ENCODE measurements around the gene DTL.

DTL gene

DNA sequence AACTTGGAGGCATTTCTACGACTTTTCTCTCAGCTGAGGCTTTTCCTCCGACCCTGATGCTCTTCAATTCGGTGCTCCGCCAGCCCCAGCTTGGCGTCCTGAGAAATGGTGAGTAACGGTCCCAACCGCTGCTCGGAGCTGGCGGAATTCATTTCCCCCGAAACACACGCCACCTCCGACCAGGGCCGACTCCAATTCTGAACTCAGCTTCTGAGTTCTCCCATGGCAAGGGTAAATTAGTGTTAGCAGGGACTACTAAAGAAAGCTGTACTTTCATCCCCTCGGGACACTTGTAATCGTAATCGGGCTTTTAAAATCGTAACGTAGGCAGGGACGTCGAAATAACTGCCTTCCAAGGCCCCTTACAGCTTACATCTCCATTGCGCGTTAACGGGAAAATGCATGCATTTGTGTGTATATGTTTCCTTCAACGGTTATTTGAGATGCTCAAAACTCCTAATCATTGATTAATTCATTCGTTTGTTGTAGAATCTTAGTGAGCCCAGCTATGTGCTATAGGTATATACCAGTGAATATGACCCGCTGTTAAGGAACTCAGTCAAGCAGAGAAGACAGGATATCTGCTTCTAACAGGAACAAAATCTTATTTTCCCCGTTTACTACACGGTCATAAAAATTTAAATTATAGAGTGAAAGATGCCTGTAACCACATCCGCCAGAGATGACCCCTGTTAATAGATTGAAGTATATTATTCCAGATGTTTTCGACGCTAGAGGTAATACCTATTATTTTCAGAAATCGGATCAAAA is 472 bp downstream of the DTL start:
- DNase-seq, result no peak

DNA sequence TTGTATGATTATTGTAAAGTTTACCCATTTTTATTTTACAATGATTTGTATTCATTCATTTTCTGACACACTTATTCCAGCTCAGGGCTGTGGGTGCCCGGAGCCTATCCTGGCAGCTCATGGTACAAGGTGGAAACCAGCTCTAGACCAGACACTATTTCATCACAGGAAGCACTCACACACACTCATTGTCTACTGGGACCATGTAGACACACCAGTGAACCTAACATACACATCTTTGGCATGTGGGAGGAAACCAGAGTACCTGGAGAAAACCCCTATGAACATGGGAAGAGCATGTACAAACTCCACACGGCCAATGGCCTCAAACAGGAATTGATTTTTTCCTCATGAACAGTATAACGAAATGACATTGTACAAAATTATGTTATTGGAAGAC is 2.4 kb downstream of the DTL start:
- DNase-seq, result no peak

DNA sequence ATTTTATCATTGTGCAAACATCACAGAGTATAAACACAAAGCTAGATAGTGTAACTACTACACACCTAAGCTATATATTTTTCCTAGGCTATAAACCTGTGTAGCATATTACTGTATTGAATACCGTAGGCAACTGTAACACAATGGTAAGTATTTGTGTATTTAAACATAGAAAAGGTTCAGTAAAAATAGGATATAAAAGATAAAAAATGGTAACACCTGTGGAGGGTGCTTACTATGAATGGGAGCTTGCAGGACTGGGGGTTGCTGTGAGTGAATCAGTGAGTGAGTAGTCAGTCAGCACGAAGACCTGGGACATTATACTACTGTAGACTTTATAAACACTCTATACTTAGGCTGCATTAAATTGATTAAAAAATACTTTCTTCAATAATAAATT is 4.1 kb downstream of the DTL start:
- DNase-seq, result no peak

DNA sequence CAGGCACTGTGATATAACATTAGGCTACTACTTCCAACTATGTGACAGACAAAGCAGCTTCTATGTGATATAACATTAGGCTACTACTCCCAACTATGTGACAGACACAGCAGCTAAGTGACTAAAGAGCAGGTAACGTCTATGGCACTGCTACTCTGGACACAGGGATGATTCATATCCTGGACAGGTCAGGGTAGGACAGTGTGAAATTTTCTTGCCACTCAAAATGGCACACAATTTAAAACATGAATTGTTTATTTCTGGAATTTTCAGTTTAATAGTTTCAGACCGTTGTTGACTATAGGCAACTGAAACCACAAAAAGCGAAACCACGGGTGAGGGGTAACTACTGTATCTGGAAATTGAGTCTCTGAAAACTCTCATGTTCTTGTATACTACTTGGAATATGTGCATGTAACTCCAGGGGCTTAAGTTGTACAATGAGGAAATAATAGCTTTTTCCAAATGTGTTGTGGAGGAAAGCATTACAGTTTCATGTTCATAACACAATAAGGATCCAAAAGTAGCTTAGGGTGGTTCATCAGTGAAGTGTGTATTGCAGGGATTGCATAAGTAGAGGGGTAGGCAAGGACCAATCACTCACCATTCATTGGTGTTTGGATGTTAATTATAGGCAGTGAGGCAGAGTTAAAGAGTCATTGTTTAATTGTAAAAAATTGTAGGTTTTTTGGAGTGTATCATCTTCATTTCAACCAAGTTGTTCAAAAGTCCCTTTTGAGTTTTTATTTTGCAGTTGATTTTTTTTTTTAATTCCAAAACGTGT is 5.3 kb downstream of the DTL start:
- no peak for DNase-seq

DNA sequence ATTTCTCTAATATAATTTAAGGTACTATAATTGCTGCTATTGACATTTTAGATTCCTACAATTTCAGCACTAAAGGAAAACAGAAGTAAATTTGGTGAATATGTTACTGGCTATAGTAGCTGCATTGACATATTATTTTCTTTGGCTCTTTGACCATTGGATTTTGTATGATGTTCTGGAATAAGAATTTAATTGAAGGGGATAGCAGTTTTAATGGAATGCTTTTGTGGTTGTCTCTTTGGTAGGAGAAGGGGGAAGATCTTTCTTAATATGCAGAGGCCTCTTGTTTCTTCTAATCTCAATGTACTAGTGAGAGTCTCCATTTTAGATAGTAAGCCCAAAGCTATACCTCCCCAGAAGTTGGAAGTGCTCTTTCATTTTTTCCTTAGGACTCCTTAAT is 6.9 kb downstream of the DTL start:
- DNase-seq, result no peak

DNA sequence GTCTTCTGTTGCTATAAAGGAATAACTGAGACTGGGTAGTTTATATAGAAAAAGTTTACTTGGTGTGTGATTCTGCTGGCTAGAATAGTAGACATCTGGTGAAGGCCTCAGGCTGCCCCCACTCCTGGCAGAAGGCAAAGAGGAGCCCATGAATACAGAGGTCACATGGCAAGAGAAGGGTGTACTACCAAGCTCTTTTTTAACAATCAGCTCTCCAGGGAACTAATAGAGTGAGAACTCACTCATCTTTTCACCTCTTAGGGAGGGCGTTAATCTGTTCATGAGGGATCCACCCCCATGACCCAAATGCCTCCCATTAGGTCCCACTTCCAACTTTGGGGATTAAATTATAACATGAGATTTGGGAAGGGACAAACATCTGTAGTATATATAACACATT is 9.3 kb downstream of the DTL start:
- no peak for DNase-seq

DNA sequence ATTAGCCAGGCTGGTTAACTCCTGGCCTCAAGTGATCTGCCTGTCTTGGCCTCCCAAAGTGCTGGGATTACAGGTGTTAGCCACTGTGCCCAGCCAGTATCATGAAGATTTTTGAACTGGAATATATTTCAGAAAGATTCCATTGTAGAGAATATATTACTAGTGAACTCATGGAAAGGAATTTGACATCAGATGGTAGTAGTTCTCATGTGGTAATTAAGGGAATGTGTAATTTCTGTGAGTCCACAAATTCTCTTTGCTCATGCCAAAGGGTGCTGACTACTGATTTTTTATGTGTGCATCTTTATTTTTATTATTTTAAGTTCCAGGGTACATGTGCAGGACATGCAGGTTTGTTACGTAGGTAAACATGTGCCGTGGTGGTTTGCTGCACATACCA is 10.4 kb downstream of the DTL start:
- DNase-seq, result no peak

DNA sequence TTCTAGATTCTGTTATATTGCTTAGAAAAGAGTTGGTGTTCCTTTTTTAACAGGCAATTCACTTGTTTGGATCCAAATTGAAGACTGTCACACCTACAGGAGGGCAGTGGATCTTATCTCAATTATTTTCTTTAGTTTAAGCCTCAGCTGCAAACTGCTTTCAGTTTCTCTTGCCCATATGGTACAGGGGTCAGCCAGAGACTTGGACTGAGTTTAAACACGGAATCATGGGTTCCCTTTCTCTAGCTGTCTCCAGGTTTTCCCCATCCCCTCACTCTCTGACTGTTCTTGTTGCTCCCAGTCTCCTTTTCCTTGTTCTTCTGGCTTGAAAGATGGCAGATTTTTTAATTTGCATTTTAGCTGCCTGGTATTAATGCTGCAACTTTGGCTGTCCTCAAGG is 18.4 kb downstream of the DTL start:
- DNase-seq, result no peak

DNA sequence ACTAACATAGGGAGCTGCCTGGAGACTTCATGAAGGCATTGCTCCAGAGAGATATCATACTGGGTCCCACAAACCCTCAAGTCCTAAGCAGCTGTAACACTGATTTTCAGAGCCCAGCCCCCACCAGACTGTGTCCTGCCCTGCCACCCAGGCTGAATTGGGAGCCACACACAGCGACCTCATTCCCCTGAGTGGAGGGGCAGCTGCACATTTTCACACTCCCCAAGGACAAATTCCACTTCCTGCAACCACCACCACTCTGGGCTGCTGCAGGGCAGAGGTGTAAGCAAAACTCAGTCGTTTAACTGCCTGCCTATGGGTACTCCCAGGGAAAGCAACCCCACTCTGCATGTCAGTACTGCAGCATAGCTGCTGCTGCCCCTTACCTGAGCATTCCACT is 19.8 kb downstream of the DTL start:
- no peak for DNase-seq

DNA sequence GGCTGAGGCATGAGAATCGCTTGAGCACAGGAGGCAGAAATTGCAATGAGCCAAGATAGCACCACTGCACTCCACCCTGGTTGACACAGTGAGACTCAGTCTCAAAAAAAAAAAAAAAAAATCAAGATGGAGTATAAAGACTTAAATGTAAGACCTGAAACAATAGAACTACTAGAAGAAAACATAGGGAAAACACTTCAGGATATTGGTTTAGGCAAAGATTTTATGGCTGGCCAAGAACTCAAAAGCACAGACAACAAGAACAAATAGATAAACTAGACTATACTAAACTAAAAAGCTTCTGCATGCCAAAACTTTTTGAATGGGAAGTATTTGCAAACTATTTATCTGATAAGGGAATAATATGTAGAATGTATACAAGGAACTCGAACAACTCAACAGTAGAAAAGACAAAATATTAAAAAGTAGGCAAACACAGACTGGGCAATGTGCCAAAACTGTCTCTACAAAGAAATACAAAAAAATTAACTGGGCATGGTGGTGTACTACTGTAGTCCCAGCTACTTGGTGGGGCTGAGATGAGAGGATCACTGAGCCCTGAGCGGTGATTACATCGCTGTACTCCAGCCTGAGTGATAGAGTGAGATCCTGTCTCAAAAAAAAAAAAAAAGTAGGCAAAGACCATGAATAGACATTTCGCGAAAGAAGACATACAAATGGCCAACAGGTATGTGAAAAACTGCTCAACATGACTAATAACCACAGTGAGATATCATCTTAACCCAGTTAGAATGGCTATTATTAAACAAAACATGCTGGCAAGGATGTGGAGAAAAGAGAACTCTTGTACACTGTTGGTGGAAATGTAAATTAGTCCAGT is 25.3 kb downstream of the DTL start:
- no peak for DNase-seq

DNA sequence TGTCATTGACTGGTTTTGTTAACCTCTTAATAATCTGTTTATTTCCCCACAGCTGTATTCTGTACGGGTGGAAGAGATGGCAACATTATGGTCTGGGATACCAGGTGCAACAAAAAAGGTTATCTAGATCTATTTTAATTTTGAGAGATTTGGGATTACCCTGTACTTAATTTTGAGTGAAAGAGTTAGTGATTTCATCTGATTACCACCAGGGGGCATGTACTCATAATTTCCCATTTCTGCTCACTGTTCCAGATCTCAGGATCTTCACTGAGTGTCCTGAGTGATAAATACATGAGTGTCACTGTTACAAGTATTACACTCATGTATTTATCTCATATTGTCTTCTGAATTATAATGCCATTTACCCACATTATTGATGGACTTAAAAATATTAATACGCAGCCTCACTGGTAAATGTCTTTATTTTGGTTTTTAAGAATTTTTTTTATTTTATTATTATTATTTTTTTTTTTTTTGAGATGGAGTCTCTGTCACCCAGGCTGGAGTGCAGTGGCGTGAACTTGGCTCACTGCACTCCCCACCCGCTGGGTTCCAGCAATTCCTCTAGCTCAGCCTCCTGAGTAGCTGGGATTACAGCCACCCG is 27.4 kb downstream of the DTL start:
- no peak for DNase-seq

DNA sequence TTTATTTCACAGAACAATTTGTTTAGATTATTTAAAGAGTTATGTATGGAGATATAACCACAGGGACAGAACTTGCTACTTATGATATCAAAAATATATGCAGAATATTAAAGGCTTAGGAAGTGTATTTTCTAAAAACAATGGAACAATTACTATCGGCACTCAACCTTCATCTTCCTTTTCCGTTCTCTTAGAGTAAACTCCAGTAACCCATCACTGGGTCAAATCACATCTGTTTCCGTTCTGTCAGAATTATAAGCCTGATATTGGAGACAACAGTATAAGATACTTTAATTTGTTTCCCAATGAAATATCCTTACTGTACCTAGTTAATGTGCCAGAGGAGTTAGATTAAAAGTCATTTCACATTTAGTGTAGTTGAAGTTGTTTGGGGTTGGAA is 32.2 kb downstream of the DTL start:
- DNase-seq, result no peak

DNA sequence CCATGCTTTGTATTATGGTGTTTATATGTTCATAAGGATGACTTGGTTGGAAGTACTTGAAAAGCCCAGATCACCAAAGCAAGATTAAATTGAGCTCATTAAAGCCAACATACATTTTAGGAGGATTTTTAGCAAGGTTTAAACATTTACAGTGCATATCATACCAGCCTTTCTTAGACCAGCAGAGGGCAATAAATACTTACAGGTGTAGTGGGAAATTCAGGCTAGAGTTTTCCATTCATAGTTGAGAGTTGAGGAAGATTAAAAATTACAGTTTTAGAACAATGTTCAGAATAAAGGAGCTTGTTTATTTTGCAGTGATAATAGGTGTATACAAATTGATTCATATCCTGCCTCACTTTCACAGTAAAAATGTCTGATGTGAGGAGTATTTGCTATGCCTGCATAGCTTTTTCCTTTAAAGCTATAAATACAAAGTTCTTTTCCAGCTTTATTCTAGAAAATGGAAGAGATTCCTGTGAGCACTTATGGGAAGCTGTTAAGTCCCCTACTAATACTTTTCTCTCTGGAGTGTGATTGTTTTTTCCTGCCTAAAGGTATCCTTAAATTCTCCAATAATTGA is 35.3 kb downstream of the DTL start:
- DNase-seq, result no peak

DNA sequence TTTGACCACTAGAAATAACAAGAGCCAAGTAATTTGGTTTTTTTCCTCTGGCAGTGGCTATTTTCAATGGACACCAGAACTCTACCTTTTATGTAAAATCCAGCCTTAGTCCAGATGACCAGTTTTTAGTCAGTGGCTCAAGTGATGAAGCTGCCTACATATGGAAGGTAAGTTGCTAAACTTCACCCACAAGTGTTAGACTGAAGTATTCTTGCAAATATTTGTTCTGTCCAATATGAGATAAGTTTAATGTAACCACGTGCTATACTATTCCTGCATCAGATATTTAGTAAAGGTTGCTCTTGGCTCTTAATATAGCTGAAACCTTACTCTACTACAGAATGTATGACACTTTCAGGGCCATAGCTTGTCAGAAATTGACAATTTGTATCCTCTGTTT is 36.5 kb downstream of the DTL start:
- DNase-seq, result no peak

DNA sequence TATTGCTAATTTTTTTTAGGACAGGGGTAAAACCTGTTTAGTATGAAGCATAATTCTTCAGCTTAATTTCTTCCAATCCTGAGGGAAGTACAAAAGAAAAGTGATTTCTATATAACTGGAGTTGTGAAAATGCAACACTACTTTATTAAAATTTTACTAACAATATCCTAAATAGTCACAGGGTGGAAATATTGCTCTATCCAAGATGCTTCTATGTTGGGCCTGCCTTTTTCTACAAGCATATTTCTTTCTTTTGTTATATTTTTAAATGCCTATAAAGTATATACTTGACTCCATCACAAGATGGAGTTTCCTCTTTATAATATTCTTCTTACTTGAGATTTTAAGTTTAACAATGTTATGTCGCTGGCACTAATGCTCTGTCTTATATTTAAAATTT is 37.9 kb downstream of the DTL start:
- no peak for DNase-seq

DNA sequence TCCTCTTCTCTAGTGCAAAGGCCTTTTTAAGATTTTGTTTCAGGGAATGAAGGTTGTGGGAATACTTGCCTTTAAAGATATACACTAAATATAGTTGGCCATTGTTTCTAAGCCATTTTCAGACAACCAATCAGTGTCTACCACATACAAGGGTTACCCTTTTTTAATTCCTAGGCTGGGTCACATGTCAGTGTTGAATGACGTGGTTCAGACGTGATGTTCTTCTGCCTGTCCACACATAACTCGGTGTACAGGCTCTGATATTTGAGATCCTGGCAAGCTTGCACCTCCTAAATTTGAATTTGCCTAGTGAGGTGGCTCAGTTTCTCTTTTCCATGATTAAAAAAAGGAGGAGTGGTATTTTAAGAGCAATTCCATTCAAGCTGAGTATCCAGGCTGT is 38.8 kb downstream of the DTL start:
- no peak for DNase-seq

DNA sequence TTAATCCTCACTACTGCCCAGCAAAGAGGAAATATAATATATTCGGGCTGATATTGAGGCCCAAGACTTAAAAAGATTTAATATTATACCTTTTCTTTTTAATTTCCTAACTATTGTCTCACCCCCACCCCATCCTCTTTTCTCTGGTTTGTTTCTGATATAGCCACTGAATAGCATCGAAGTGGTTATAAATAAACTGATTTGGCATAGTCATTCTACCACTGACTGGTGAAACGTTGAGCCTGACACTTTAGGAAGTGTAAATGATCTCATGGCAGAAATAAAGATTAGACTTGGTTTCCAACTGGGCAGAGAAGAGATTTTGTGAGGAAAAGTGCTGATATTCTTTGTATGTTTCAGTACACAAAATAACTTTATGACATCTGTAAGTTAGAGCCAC is 39.3 kb downstream of the DTL start:
- DNase-seq, result no peak

DNA sequence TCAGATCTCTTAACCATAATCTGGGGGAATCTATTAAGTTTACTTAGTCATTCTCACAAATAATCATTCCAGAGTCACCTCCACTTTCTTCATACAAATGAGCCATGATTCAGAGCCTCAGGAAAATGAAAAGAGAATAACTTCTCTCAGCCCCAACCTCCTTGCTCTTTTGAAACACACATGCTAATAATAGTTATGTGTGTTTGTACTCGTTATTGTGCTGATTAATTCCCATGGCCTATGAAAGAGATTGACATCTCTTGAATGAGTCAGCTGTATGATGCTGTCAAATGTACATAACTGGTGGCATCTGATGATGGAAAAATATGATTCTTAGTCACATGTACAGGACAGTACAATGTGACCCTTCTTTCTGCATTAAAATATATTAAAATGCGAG is 41.5 kb downstream of the DTL start:
- DNase-seq, result no peak

DNA sequence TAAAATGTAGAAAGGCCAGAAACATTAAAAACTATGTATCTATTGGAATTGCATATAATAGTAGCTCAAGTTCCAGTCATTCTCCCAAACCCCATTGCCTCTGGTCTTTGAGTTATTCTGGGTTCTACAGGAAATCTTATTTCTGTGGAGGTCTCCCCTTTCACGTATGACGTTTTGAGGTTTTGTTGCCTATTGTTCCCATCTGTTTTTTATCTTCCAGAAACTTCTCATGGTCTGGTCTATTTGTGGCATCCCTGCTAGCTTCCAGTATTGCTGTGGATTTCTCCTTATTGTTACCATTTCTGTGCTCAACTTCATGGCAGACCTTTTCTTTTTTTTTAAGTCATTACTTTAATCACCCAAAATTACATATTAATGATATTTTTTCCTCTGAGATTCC is 43.3 kb downstream of the DTL start:
- no peak for DNase-seq

DNA sequence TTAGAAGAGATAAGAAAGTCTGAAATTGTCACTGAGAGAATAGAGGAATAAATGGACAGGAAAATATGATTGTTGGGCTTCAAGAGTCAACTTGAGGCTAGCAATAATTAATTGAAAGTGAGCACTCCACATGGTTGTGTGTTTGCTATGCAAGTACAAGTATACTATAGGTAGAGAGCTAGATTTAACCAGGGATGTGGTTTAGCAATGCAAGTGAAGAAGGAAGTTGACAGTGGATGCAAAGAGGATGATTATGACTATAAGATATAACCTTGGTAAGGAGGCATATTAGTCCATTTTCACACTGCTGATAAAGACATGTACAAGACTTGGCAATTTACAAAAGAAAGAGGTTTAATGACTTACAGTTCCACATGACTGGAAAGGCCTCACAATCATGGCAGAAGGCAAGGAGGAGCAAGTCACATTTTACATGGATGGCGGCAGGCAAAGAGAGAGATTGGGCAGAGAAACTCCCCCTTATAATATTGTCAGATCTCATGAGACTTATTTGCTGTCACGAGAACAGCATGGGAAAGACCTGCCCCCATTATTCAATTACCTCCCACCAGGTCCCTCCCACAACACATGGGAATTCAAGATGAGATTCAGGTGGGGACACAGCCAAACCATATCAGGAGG is 47.3 kb downstream of the DTL start:
- DNase-seq, result no peak

DNA sequence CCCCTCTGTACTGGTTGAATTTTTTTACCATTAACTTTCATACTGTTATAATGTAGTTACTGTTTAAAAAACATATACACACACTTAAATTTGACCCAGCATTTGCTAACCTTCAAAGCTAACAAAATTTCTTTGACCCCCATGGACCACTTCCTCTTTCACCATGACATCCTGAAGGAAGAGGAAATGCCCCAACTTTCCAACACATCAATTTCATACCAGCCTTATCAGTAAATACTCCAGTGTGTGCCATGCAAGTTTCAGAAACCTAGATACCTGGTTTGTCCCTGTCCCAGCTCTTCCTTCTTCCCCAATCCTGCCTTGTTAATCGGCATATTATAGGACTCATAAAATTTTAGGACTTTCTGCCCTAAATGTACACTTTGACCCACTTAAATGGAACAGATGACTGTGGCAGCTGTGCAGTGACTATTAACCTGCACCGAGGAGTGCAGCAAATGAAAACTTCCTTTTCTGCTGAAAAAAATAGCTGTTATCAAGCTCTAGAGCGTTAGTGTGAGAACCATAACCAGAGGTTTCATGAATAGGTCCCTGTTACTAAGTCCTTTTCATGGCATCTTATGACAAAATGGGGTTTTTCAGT is 54.1 kb downstream of the DTL start:
- DNase-seq, result no peak

Measured in stimulated activated CD4-positive, alpha-beta T cell treated with anti-CD3 and anti-CD28 coated beads, Interleukin-4, amount 100 ng/mL, for 1 hour (primary cell).